ENCODE measurements around the gene SLC13A5.

- TF ChIP-seq CTCF (IDR thresholded peaks at IDR 0.05) (no peak), POLR2A (IDR thresholded peaks at IDR 0.05) (no peak)
These were observed 48.6 kb upstream of the SLC13A5 start for GRCh38 chr17:6761779-6762178.

All from heart left ventricle (tissue), 13 donors.